GM21529 (cell line): ENCODE measurements around the gene PYGL.
A peak's percentile ranks its signal among the peaks of the same experiment; 100 is the strongest.
"Not testable (repeated sequence)": the region's sequence is repeated elsewhere in the genome, so short reads cannot be mapped to it uniquely, and the experiment has no call there.

Experiments
- ATAC-seq: cut with Tn5 transposase; IDR thresholded peaks from one replicate; pipeline ENCODE4 v1.9.1; 2021; ENCODE audit not compliant: unreplicated experiment

Gene PYGL

DNA sequence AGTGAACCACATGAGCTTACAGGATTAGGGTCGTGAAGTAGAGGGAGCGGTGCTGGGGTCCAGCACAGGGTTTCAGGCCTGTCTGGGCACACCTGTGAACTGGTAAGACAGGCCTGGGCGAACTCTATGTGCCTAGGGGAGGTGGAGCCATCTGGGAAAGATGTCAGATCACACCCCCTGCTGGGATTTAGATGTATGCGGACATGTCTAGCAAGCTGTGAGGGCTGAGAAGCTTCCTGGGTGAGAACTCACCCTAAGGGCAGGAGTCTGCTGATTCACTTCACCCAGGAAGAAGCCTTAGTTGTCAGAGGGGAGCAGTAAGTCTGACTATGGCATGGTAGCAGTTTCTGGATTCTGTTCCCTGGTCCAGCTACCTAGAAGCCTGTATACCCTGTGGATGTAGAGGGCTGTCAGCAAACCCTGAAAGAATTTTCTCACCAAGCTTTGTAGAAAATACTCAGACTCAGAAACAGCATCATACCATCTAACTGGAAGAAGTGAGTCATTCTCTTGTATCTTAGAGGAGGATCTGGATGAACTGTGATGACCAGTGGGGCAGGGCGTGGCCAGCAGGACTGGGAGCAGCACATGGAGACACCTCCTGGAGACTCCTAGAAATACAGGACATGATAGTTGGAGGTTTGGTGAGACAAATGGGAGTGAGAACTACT is 11.2 kb upstream of the PYGL start:
- ATAC-seq: no peak

DNA sequence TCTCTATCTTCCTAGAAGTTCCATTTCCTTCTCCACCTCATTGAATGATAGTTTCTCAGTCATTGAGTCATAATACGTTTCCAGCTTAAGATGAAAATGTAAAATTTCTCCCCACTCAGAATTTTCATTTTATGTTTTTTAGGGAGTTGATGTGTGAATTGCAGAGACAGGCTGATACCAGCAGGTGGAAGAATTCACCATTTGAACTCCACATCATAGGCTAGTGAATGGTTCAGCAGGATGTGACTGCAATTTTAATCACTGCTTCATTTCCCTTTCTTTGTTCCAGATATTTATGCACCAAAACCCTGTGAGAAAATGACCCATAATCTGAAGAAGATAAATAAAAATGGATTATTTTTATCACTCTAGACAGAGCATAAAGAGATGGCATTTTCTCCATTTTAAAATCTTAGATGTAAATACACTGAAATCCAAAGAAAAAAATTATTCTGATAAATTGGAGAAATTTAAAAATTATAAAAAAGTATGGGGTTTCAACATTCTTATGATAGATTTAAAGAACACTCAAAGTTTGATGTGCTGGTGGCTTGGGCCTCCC is 10.6 kb upstream of the PYGL start:
- ATAC-seq: no peak

DNA sequence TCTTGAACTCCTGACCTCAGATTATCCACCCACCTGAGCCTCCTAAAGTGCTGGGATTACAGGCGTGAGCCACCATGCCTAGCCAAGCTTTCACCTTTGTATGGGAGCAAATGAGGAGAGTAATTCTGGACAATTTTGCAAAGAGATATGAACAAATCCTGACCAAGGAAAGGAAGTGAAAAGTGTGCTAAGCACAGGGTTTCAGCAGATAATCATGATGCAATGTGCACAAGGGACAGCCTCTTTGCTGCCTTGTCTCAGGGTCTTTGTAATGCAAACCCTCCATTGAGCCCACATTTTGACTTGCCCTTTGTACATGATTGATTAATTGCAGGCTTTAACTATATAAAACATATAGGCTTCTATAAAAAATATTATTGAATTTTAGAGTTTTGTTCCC is 9.2 kb upstream of the PYGL start:
- no peak for ATAC-seq

DNA sequence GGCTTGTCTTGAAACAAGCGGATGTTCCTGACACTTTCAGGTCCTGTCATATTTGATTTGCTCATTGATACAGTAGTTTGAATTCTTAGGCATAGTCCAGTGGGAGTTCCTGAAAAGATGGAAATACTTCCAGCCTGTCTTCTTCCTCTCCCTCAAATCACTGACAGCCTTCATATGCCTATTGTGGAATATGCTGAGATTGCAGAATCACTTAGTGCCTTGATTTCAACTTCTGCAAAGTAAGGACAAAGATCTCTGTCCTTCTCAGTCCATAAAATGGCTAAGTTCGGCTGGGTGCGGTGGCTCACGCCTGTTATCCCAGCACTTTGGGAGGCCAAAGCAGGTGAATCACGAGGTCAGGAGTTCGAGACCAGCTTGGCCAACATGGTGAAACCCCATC is 6.7 kb upstream of the PYGL start:
- ATAC-seq: no peak

DNA sequence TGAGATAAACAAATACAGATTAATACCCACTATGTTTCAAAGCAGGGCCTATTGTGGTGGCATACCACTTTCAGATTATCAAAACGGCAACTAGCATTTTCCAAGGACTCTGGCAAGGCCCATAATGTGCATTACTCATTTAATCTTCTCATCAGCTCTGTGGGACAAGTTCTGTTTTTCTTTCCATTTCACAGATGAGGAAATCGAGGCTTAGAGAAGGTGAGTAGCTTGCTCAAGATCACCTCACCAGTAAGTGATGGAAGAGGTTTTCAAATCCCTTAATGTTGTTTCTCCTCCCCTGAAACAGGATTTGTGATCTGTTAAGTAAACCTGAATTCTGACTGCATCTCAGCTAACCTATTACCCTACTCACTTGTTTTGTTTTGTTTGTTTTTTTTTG is 3.9 kb upstream of the PYGL start:
- ATAC-seq: no peak

DNA sequence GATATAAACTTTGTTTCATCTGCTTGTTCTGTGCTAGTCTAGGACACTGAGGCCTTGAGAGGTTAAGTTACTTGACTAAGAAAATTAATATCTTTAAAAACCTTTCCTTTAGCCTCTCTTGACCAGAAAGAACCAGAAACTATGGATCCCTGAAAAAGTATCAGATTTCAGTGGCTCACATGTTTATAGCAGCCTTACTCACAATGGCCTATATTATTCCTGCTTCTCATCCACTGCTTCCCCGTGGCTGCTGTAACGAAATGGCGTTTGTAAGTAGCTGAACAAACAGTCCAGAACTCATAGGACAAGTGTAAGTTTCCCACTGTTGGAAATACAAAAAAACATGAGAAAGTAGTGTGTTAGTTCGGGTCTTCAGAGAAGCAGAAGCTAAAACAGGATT is 3.2 kb upstream of the PYGL start:
- ATAC-seq: no peak

DNA sequence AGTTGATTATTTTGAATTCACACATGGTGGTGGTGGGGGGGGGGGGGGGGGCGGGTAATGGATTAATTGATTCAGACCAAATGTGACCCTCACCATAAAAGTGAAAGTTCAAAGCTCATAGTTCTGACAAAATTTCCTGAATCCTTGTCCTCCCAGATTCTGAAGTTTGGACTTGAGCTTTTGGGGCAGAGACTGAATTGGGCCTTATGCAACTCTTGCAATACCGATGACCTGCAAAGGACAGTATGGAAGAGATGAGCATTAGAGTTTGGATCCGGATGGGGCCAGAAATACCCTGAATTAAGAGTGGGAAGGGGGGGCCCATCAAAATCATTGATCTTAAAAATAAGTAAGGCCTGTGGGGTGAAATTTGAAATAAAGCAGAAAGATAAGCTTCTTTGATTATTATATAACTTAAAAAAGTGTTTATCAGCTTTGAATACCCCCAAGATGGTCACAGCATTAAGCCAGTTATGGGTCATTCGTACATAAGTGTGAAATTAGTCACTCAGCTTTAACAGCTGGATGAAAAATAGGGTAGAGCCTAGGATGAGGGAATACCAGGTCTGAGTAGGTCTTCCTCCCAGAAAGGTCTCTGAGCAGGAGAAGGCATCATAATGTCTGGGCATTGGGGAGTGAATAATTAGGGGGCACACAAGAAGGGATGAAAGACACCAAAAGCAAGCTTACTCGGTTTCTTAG is 2.1 kb upstream of the PYGL start:
- no peak for ATAC-seq

DNA sequence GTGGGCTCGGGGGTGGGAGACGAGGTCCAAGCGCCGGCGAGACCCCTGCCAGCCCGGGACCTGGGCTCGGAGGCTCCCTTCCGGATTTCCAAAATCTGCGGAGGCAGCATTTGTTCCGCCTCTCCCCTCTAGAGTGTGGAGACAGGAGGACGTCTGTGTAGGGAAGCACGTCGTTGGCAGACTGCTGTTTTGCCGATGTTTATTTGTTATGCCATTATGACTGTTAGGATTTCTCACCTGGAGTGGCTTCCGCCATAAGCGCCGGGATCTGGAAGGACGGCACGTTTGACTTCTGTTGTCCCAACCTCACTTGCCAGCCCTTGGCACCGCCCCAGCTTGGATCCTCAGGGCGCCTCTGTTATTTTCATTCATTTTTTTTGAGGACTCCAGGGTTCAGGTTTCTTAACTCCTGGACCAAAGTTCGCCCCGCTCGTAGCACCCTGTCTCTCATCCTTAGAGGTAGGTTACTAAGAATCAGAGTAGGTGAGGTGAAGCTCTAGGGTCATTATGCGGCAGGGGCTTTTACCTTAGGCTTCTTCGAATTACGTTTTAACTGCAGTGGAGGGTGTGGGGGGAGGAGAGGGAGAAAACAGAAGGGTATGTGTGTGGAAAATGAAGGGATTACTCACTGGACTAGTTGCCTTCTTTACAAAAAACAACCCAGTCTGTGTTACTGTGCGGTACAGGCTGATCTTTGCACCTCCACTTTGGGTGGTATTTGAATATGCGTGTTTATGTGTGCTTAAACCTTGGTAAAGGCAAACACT is 547 bp upstream of the PYGL start:
- ATAC-seq: peak; percentile 23

DNA sequence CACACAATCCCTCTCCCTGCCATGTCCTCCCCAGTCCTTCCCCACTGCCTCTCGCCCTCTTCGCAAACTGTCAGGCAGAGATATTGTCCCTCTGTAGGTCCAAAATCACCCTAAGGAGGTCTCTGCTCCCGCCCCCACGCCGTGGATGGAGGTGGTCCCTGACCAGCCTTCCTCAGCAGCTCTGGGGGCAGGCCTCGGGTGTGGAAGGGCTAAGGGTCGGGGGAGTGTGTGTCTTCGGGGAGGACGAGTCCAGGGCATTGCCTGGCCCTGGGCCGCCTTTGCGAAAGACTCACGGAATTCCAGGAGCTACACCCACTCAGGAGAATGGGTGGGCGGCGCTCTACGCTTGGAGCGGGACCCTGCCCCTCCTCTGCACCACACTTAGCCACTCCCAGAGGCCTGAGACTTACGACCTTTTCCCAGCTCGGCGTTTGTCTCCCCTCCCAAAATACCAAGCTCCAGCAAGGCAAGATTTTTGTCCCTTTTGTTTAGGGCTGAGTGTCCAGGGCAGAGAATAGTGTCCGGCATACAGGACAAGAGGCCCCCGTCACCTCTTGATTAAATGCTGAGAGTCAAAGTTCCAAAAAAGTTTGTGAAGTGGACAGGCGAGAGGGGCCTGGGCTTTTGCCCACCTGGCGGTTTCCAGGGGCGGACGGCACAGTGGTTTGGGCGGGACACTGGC is 881 bp downstream of the PYGL start:
- ATAC-seq: no peak

DNA sequence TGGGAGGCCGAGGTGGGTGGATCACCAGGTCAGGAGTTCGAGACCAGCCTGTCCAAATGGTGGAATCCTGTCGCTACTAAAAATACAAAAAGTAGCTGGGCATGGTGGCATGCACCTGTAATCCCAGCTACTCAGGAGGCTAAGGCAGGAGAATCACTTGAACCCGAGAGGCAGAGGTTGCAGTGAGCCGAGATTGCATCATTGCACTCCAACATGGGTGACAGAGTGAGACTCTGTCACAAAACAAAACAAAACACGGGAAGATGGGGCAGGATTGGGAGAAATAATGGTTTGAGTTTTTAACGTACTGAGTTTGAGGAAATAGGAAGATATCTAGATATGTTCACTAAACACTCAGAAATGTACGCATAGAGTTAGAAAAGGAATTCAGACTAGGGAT is 2.6 kb downstream of the PYGL start:
- not testable (repeated sequence) for ATAC-seq

DNA sequence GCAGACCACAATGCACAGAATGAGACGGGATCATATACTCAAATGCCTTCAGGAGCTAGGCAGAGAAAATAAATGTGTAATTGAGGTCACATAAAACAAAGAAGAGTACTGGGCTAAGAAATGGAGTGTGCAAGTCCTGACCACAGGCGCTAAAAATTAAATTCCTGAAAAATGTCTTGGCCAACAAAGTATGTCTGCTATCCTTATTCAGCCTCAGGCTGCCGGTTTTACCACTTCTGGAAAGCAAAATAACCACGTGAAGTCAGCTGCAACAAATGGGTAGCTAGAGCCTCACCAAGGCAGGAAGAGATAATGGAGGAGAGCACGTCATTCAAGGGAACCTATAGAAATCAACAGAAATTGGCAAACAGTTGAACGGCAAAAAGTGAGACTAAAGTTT is 3.1 kb downstream of the PYGL start:
- no peak for ATAC-seq

DNA sequence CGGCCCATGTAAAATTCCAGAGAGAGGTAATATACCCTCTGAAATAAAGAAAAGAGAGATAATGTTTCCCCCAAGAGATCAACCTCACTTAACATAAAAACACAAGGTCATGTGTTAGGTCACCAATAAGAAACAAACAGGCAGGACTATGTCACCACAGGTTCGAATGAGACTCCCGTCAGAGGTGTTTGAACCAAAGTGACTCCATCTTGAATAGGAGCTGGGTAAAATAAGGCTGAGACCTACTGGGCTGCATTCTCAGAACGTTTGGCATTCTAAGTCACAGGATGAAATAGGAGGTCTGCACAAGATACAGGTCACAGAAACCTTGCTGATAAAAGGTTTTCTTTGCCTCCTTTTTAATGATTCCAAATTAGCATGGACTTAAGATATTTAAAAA is 6.5 kb downstream of the PYGL start:
- ATAC-seq: no peak

DNA sequence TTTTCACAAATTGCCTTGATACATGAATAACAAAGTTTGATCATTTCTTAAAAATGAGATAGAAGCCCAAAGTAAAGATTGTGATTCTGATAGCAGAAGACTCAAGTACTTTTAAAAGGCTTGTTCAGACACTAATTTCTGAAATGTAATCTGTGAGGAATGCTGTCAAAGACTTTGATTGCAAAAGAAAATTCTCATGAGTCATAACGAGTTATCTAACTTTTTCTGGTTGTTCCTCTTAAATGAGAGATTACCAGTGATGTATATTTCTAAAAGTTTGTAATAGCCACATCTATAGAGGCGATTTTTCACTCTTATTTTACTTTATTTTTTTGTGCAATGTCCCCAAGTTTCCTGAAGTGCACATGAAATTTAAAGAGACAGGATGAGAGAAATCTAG is 7.0 kb downstream of the PYGL start:
- no peak for ATAC-seq

DNA sequence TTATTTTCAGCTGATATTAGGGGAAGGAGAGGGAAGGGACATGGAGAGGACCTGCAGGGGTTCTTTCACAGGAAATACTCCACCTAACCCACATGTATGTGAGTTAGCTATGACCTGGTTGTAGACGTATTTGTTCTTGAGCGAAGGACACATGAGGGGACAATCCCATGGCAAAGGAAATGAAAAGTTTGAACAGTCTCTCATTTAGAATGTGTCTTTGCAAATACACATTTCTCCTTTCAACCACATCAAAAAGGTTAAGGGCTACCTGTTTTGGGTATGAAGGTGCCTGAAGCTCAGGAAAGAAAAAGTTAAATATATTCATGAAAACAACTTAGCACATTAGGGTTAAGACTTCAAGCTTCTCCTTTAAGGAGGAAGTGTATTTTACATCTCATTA is 7.4 kb downstream of the PYGL start:
- ATAC-seq: no peak

DNA sequence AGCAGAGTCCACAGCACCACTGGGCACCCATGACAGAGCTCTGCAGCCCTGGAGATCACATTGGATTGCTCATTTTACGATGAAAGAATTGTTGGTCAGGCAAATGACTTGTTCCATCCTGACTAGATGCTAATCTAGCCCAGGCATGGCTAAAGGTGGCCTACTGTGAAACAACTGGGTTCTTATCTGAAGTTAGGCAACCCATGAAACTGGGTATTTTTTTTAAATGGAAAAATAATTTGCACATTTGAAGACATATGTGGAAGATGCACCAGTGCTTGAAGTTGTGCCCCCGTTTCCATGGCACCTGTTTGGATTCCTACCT is 8.3 kb downstream of the PYGL start:
- no peak for ATAC-seq

DNA sequence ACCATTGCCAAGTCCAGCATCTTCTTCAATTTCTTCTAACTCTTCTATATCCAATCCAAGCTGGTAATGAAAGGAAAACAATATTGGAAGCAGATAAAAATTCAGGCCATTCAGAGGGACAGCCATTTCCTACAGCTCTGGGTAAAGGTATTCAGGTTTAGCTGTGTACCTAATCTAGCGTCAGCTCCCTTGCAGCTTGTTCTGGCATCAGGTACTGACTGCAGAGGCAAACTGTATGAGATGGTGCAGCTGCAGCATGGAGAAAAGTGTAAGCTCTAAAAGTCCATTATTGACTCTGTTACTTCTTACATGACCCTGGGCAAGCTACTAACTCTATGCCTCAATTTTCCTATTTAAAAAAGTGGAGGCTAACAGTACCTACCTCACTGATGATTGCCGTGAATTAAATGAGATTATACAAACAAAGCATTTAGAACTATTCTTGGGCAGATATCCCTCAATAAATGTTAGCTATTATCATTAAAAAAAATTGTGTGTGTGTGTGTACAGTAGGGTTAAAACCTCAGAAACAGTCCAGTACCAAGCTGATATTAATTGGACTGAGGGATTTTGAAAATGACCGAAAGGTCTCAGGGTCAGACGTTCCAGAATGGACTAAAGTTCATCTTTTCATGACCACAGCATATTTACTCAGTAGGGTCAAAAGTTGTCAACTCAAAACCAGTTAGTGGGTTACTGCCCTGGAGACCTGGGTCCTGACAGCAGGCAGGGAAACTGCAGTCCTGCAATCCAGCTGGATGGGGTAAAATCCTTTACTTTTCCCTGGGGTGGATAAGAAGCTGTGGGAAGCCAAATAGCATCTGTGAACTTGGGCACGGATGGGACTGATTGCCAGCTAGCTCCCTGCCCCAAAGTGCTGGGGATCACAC is 8.9 kb downstream of the PYGL start:
- no peak for ATAC-seq

DNA sequence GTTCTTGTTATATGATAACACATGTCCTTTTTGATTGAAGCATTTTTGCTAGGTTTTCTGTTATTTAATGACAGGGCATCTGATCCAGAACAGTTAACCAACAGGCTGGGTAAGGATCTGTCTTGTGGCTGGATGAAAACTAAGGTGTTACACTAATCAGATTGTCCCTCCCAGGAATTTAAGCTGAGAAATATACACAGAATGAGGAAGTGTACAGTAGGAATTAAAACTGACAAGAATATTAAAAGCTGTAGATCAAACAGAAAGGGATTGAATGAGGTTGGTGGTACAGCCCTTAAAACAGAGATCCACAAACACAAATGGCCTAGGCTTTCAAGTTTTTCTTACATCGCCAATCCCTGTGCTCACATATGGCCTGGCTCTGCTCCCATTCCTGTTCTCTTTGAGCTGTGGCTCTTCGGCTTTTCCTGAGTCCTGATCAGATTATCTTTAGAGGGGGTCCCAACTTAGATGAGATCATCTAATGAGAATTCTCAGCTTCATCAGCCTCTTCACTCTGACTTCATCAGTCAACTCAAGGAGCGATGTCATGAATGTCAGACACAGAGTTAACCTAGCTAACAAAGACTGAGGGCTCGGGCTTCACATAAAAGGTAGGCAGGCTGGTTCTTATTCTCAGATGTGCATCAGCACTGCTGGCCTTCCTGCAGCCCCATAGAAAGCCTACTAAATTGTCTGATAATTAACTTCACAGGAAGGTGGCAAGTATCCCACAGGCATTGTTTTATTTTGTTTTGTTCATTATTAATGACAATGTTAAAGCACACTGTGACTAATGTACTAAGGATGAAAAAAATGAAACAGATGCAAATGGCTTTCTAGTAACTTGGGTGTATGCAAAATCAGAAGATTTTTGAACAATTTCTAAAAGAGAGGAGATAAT is 11.4 kb downstream of the PYGL start:
- ATAC-seq: no peak

DNA sequence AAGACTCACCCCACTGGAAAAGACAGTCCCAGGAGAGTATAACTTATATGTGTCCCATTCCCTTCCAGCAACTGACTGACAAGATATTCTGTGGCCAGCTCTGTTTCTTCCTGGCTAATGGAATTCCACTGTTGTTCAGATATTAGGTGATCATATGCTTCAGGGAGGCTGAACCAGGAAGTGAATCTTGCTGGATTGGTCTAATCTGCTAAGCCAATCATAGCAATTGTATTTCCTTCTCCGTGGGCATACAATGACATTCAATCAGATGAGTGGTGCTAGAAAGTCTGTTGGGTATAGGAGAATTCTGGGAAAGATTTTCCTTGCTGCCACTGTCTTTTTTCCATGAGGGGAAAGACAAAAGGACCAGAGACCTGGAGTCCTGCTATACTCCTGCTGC is 12.1 kb downstream of the PYGL start:
- ATAC-seq: no peak

DNA sequence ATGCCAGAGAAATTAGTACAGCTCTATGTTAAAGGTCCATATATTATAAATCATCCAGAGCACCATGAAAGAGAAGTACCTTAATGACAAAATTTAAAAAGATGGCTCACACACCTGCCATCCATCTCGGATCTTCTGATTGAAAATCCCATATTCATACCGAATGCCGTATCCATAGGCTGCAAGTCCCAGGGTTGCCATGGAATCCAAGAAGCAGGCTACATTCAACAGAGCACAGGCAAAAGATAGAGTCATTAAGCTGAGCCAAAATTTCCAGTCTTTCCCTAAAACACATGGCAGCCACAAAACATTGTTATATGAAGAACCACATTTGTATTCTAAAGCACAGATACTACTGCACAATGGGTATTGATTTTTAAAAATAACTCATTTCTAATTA is 12.7 kb downstream of the PYGL start:
- ATAC-seq: no peak

DNA sequence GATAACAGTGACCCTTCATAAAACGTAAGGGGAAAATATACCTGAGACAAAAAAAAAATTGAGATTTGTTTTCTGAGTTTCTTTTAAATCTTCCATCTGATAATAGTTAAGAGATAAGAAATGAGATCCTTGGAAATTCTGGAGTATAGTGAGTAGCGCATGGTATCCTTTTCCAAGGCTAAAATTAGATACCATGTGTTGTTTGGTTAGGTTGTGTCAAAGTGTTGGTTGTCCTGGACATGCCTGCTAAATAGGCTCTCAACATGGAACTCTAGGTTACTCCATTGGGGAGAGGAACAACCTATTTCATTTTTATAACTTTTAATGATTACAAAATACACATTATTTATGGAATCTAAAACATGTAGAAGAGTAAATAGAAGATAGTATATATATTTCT is 14.8 kb downstream of the PYGL start:
- ATAC-seq: no peak
